Measurements from ENCODE around the gene ADAMTS2.

Gene ADAMTS2

GRCh38 chr5:179211068-179211467 lies 134.2 kb downstream of the ADAMTS2 start:
- Mint-ChIP-seq H3K9me3 (no peaks in the 10 kb centered on the region), H3K36me3 (no peaks in the 10 kb centered on the region), H3K27me3 (peaks cover 8% of the 10 kb centered on the region), H3K4me1 (no peaks in the 10 kb centered on the region), H3K27ac (no peak overlapping the region), H3K4me3 (no peak overlapping the region)
- DNase-seq (ENCODE audit: low spot score in 2 of 2) (no peak), ATAC-seq (ENCODE audit: low read depth) (no peak)

- Mint-ChIP-seq H3K4me1 (no peaks in the 10 kb centered on the region), H3K27me3 (peaks cover 8% of the 10 kb centered on the region), H3K36me3 (no peaks in the 10 kb centered on the region), H3K27ac (no peak overlapping the region), H3K4me3 (no peak overlapping the region), H3K9me3 (no peaks in the 10 kb centered on the region)
- no peak for DNase-seq (ENCODE audit: low spot score in 2 of 2)
- no peak for ATAC-seq (ENCODE audit: low read depth)
Measured at GRCh38 chr5:179210478-179210877, 134.8 kb downstream of the ADAMTS2 start.

- Mint-ChIP-seq H3K36me3 (no peaks in the 10 kb centered on the region), H3K9me3 (no peaks in the 10 kb centered on the region), H3K27ac (no peak overlapping the region), H3K4me3 (no peak overlapping the region), H3K27me3 (peaks cover 8% of the 10 kb centered on the region), H3K4me1 (no peaks in the 10 kb centered on the region)
- ATAC-seq (ENCODE audit: low read depth) (no peak), DNase-seq (ENCODE audit: low spot score in 2 of 2) (no peak)
Measured at GRCh38 chr5:179209359-179210150, 135.7 kb downstream of the ADAMTS2 start.

GRCh38 chr5:179208706-179209358 lies 136.4 kb downstream of the ADAMTS2 start:
- Mint-ChIP-seq H3K27me3 (peaks cover 8% of the 10 kb centered on the region), H3K36me3 (no peaks in the 10 kb centered on the region)

GRCh38 chr5:179207920-179208705 lies 137.1 kb downstream of the ADAMTS2 start:
- H3K4me3 Mint-ChIP-seq, result no peak overlapping the region
- DNase-seq (ENCODE audit: low spot score in 2 of 2) (no peak), ATAC-seq (ENCODE audit: low read depth) (no peak)
- H3K9me3 Mint-ChIP-seq, result no peaks in the 10 kb centered on the region
- H3K4me1 Mint-ChIP-seq, result no peaks in the 10 kb centered on the region
- H3K36me3 Mint-ChIP-seq, result no peaks in the 10 kb centered on the region
- H3K27me3 Mint-ChIP-seq, result peaks cover 8% of the 10 kb centered on the region
- no peak overlapping the region for H3K27ac Mint-ChIP-seq

More at GRCh38 chr5:179208706-179209358, 136.4 kb downstream of the ADAMTS2 start:
- H3K4me1 Mint-ChIP-seq, result no peaks in the 10 kb centered on the region
- H3K27ac Mint-ChIP-seq, result no peak overlapping the region
- no peak overlapping the region for H3K4me3 Mint-ChIP-seq
- DNase-seq (ENCODE audit: low spot score in 2 of 2) (no peak), ATAC-seq (ENCODE audit: low read depth) (no peak)
- H3K9me3 Mint-ChIP-seq, result no peaks in the 10 kb centered on the region

- ATAC-seq (ENCODE audit: low read depth) (no peak), DNase-seq (ENCODE audit: low spot score in 2 of 2) (no peak)
- no peak overlapping the region for H3K27ac Mint-ChIP-seq
- no peak overlapping the region for H3K4me3 Mint-ChIP-seq
- peaks cover 8% of the 10 kb centered on the region for H3K27me3 Mint-ChIP-seq
- no peaks in the 10 kb centered on the region for H3K36me3 Mint-ChIP-seq
- no peaks in the 10 kb centered on the region for H3K4me1 Mint-ChIP-seq
- no peaks in the 10 kb centered on the region for H3K9me3 Mint-ChIP-seq
Measured at GRCh38 chr5:179207470-179207869, 137.8 kb downstream of the ADAMTS2 start.

GRCh38 chr5:179206366-179206765 lies 138.9 kb downstream of the ADAMTS2 start:
- H3K9me3 Mint-ChIP-seq, result no peaks in the 10 kb centered on the region
- H3K27ac Mint-ChIP-seq, result no peak overlapping the region
- no peak overlapping the region for H3K4me3 Mint-ChIP-seq

GRCh38 chr5:179205277-179205676 lies 140.0 kb downstream of the ADAMTS2 start:
- no peak overlapping the region for H3K4me3 Mint-ChIP-seq
- H3K4me1 Mint-ChIP-seq, result no peaks in the 10 kb centered on the region
- ATAC-seq (ENCODE audit: low read depth) (no peak), DNase-seq (ENCODE audit: low spot score in 2 of 2) (no peak)
- peaks cover 2% of the 10 kb centered on the region for H3K27me3 Mint-ChIP-seq
- no peak overlapping the region for H3K27ac Mint-ChIP-seq
- H3K9me3 Mint-ChIP-seq, result no peaks in the 10 kb centered on the region
- no peaks in the 10 kb centered on the region for H3K36me3 Mint-ChIP-seq

More at GRCh38 chr5:179206366-179206765, 138.9 kb downstream of the ADAMTS2 start:
- DNase-seq (ENCODE audit: low spot score in 2 of 2) (no peak), ATAC-seq (ENCODE audit: low read depth) (no peak)
- Mint-ChIP-seq H3K36me3 (no peaks in the 10 kb centered on the region), H3K4me1 (no peaks in the 10 kb centered on the region), H3K27me3 (peaks cover 3% of the 10 kb centered on the region)

- H3K4me1 Mint-ChIP-seq, result no peaks in the 10 kb centered on the region
Measured at GRCh38 chr5:179204572-179204971, 140.7 kb downstream of the ADAMTS2 start.

GRCh38 chr5:179203248-179203647 lies 142.0 kb downstream of the ADAMTS2 start:
- H3K27me3 Mint-ChIP-seq, result no peaks in the 10 kb centered on the region
- no peaks in the 10 kb centered on the region for H3K9me3 Mint-ChIP-seq
- H3K4me1 Mint-ChIP-seq, result no peaks in the 10 kb centered on the region
- no peak overlapping the region for H3K4me3 Mint-ChIP-seq
- no peaks in the 10 kb centered on the region for H3K36me3 Mint-ChIP-seq
- no peak overlapping the region for H3K27ac Mint-ChIP-seq
- DNase-seq (ENCODE audit: low spot score in 2 of 2) (no peak), ATAC-seq (ENCODE audit: low read depth) (no peak)

More at GRCh38 chr5:179204572-179204971, 140.7 kb downstream of the ADAMTS2 start:
- Mint-ChIP-seq H3K4me3 (no peak overlapping the region), H3K27me3 (peaks cover 2% of the 10 kb centered on the region), H3K27ac (no peak overlapping the region), H3K36me3 (no peaks in the 10 kb centered on the region), H3K9me3 (no peaks in the 10 kb centered on the region)
- DNase-seq (ENCODE audit: low spot score in 2 of 2) (no peak), ATAC-seq (ENCODE audit: low read depth) (no peak)

GRCh38 chr5:179201986-179202385 lies 143.3 kb downstream of the ADAMTS2 start:
- no peak overlapping the region for H3K27ac Mint-ChIP-seq
- ATAC-seq (ENCODE audit: low read depth) (no peak), DNase-seq (ENCODE audit: low spot score in 2 of 2) (no peak)
- H3K4me1 Mint-ChIP-seq, result no peaks in the 10 kb centered on the region
- no peaks in the 10 kb centered on the region for H3K36me3 Mint-ChIP-seq
- no peak overlapping the region for H3K4me3 Mint-ChIP-seq
- no peaks in the 10 kb centered on the region for H3K27me3 Mint-ChIP-seq
- no peaks in the 10 kb centered on the region for H3K9me3 Mint-ChIP-seq

- ATAC-seq (ENCODE audit: low read depth) (no peak), DNase-seq (ENCODE audit: low spot score in 2 of 2) (no peak)
- H3K27me3 Mint-ChIP-seq, result no peaks in the 10 kb centered on the region
- H3K27ac Mint-ChIP-seq, result no peak overlapping the region
- no peak overlapping the region for H3K4me3 Mint-ChIP-seq
- no peaks in the 10 kb centered on the region for H3K9me3 Mint-ChIP-seq
- H3K36me3 Mint-ChIP-seq, result no peaks in the 10 kb centered on the region
- no peaks in the 10 kb centered on the region for H3K4me1 Mint-ChIP-seq
Measured at GRCh38 chr5:179199246-179199645, 146.0 kb downstream of the ADAMTS2 start.

GRCh38 chr5:179198825-179199224 lies 146.4 kb downstream of the ADAMTS2 start:
- ATAC-seq (ENCODE audit: low read depth) (no peak), DNase-seq (ENCODE audit: low spot score in 2 of 2) (no peak)
- Mint-ChIP-seq H3K27me3 (no peaks in the 10 kb centered on the region), H3K36me3 (no peaks in the 10 kb centered on the region), H3K27ac (no peak overlapping the region), H3K4me1 (no peaks in the 10 kb centered on the region), H3K9me3 (no peaks in the 10 kb centered on the region), H3K4me3 (no peak overlapping the region)

- H3K9me3 Mint-ChIP-seq, result no peaks in the 10 kb centered on the region
- H3K27me3 Mint-ChIP-seq, result no peaks in the 10 kb centered on the region
- no peak for ATAC-seq (ENCODE audit: low read depth)
- no peak for DNase-seq (ENCODE audit: low spot score in 2 of 2)
- no peaks in the 10 kb centered on the region for H3K36me3 Mint-ChIP-seq
- H3K27ac Mint-ChIP-seq, result no peak overlapping the region
- H3K4me1 Mint-ChIP-seq, result no peaks in the 10 kb centered on the region
- H3K4me3 Mint-ChIP-seq, result no peak overlapping the region
Measured at GRCh38 chr5:179196405-179197079, 148.7 kb downstream of the ADAMTS2 start.
